ENCODE measurements around the gene IKZF5.

IKZF5 gene

GRCh38 chr10:123031124-123031523 lies 22.5 kb upstream of the IKZF5 start:
- no peaks in the 10 kb centered on the region for H3K27me3 ChIP-seq (ENCODE audit: control insufficient read depth, insufficient read depth, low read length)
- peaks cover 6% of the 10 kb centered on the region for H3K4me1 ChIP-seq (ENCODE audit: control insufficient read depth, insufficient read depth, low read length)
- H3K9me3 ChIP-seq (ENCODE audit: control insufficient read depth, insufficient read depth, low read length), result no peaks in the 10 kb centered on the region
- H3K4me3 ChIP-seq (ENCODE audit: low read depth, low read length), result no peak overlapping the region
- H3K9ac ChIP-seq (ENCODE audit: low read depth, low read length), result no peak overlapping the region
- H3K36me3 ChIP-seq (ENCODE audit: control insufficient read depth, insufficient read depth, low read length), result no peaks in the 10 kb centered on the region

GRCh38 chr10:123027861-123028260 lies 19.3 kb upstream of the IKZF5 start:
- no peaks in the 10 kb centered on the region for H3K36me3 ChIP-seq (ENCODE audit: control insufficient read depth, insufficient read depth, low read length)
- H3K9ac ChIP-seq (ENCODE audit: low read depth, low read length), result no peak overlapping the region
- H3K4me1 ChIP-seq (ENCODE audit: control insufficient read depth, insufficient read depth, low read length), result peaks cover 12% of the 10 kb centered on the region
- no peaks in the 10 kb centered on the region for H3K9me3 ChIP-seq (ENCODE audit: control insufficient read depth, insufficient read depth, low read length)
- H3K27me3 ChIP-seq (ENCODE audit: control insufficient read depth, insufficient read depth, low read length), result no peaks in the 10 kb centered on the region
- no peak overlapping the region for H3K4me3 ChIP-seq (ENCODE audit: low read depth, low read length)

- H3K27me3 ChIP-seq (ENCODE audit: control insufficient read depth, insufficient read depth, low read length), result no peaks in the 10 kb centered on the region
- no peak overlapping the region for H3K4me3 ChIP-seq (ENCODE audit: low read depth, low read length)
- H3K4me1 ChIP-seq (ENCODE audit: control insufficient read depth, insufficient read depth, low read length), result peaks cover 12% of the 10 kb centered on the region
- H3K9me3 ChIP-seq (ENCODE audit: control insufficient read depth, insufficient read depth, low read length), result no peaks in the 10 kb centered on the region
- no peak overlapping the region for H3K9ac ChIP-seq (ENCODE audit: low read depth, low read length)
- no peaks in the 10 kb centered on the region for H3K36me3 ChIP-seq (ENCODE audit: control insufficient read depth, insufficient read depth, low read length)
Measured at GRCh38 chr10:123026302-123026701, 17.7 kb upstream of the IKZF5 start.

- Histone ChIP-seq H3K4me3 (ENCODE audit: low read depth, low read length) (no peak overlapping the region), H3K27me3 (ENCODE audit: control insufficient read depth, insufficient read depth, low read length) (no peaks in the 10 kb centered on the region), H3K9ac (ENCODE audit: low read depth, low read length) (no peak overlapping the region), H3K4me1 (ENCODE audit: control insufficient read depth, insufficient read depth, low read length) (peaks cover 21% of the 10 kb centered on the region), H3K36me3 (ENCODE audit: control insufficient read depth, insufficient read depth, low read length) (no peaks in the 10 kb centered on the region), H3K9me3 (ENCODE audit: control insufficient read depth, insufficient read depth, low read length) (no peaks in the 10 kb centered on the region)
Measured at GRCh38 chr10:123024540-123024939, 15.9 kb upstream of the IKZF5 start.

DNA sequence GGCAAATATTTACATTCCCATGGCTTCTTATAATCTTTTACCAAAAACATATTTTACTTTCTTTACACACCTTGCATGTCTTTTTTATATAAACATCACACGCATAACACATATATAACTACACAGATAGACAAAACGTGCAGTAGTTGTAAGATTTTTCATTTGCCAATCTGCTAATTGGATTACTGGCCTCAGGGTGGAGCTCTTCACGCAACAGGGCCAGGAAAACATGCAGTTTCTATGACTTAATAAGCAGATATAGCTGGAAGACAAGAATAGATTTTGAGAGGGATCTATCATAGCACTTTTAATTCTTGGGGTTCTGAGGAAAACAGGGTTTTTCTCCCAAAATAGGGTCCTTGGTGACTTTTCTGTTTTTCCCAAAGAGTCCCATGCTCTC lies 12.9 kb upstream of the IKZF5 start:
- Histone ChIP-seq H3K36me3 (ENCODE audit: control insufficient read depth, insufficient read depth, low read length) (no peaks in the 10 kb centered on the region), H3K9ac (ENCODE audit: low read depth, low read length) (no peak overlapping the region), H3K4me1 (ENCODE audit: control insufficient read depth, insufficient read depth, low read length) (peaks cover 26% of the 10 kb centered on the region), H3K4me3 (ENCODE audit: low read depth, low read length) (no peak overlapping the region), H3K9me3 (ENCODE audit: control insufficient read depth, insufficient read depth, low read length) (no peaks in the 10 kb centered on the region), H3K27me3 (ENCODE audit: control insufficient read depth, insufficient read depth, low read length) (no peaks in the 10 kb centered on the region)

DNA sequence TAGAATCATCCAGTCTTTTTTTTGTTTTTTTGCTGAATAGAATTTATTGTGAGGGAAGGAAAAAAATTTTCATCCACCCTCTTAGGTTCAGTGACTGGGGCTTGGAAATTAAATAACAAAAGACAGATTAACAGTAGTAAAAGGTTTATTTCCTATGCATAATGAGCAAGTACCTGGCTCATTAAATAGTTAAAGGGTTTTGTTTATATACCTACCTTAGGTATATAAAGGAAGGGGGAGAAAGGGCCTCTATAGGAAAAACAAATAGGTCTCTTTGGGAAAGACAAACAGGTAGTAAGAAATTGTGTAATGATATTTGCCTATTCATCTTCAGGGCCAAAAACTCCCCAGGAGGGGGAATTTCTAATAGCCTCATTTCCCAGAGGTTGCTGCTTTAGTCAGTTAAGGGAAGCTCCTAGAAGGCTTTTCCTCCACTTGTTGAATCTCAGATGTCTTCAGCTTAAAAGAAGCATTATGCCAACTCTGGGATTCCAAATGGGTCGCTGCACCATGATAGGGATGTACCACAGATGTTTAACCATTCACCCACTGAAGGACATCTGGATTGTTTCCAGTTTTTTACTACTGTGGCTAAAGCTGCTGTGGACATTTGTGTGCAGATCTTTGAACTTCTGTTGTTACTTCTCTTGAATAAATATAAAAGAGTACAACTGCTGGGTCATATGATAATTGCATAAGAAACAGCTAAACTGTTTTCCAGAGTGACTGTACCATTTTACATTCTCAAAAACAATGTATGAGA lies 11.5 kb upstream of the IKZF5 start:
- Histone ChIP-seq H3K9ac (ENCODE audit: low read depth, low read length) (no peak overlapping the region), H3K4me1 (ENCODE audit: control insufficient read depth, insufficient read depth, low read length) (peaks cover 30% of the 10 kb centered on the region), H3K27me3 (ENCODE audit: control insufficient read depth, insufficient read depth, low read length) (no peaks in the 10 kb centered on the region), H3K9me3 (ENCODE audit: control insufficient read depth, insufficient read depth, low read length) (no peaks in the 10 kb centered on the region), H3K36me3 (ENCODE audit: control insufficient read depth, insufficient read depth, low read length) (no peaks in the 10 kb centered on the region), H3K4me3 (ENCODE audit: low read depth, low read length) (no peak overlapping the region)

- peaks cover 35% of the 10 kb centered on the region for H3K4me1 ChIP-seq (ENCODE audit: control insufficient read depth, insufficient read depth, low read length)
- no peak overlapping the region for H3K9ac ChIP-seq (ENCODE audit: low read depth, low read length)
- no peaks in the 10 kb centered on the region for H3K27me3 ChIP-seq (ENCODE audit: control insufficient read depth, insufficient read depth, low read length)
- H3K4me3 ChIP-seq (ENCODE audit: low read depth, low read length), result no peak overlapping the region
- H3K36me3 ChIP-seq (ENCODE audit: control insufficient read depth, insufficient read depth, low read length), result no peaks in the 10 kb centered on the region
- H3K9me3 ChIP-seq (ENCODE audit: control insufficient read depth, insufficient read depth, low read length), result no peaks in the 10 kb centered on the region
Measured at GRCh38 chr10:123019264-123019663, 10.7 kb upstream of the IKZF5 start.

DNA sequence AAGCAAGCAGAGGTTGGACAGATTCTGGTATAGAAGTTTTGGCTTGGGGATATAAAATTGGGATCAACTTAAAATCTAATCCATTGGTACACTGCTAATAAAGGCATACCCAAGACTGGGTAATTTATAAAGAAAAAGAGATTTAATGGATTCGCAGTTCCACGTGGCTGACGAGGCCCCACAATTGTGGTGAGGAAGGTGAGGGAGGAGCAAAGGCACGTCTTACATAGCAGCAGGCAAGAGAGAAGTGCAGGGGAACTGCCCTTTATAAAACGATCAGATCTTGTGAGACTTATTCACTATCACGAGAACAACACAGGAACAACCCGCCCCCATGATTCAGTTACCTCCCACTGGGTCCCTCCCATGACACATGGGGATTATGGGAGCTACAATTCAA lies 9.9 kb upstream of the IKZF5 start:
- no peaks in the 10 kb centered on the region for H3K27me3 ChIP-seq (ENCODE audit: control insufficient read depth, insufficient read depth, low read length)
- H3K9ac ChIP-seq (ENCODE audit: low read depth, low read length), result no peak overlapping the region
- H3K4me3 ChIP-seq (ENCODE audit: low read depth, low read length), result no peak overlapping the region
- no peaks in the 10 kb centered on the region for H3K36me3 ChIP-seq (ENCODE audit: control insufficient read depth, insufficient read depth, low read length)
- H3K4me1 ChIP-seq (ENCODE audit: control insufficient read depth, insufficient read depth, low read length), result peaks cover 31% of the 10 kb centered on the region
- H3K9me3 ChIP-seq (ENCODE audit: control insufficient read depth, insufficient read depth, low read length), result no peaks in the 10 kb centered on the region

DNA sequence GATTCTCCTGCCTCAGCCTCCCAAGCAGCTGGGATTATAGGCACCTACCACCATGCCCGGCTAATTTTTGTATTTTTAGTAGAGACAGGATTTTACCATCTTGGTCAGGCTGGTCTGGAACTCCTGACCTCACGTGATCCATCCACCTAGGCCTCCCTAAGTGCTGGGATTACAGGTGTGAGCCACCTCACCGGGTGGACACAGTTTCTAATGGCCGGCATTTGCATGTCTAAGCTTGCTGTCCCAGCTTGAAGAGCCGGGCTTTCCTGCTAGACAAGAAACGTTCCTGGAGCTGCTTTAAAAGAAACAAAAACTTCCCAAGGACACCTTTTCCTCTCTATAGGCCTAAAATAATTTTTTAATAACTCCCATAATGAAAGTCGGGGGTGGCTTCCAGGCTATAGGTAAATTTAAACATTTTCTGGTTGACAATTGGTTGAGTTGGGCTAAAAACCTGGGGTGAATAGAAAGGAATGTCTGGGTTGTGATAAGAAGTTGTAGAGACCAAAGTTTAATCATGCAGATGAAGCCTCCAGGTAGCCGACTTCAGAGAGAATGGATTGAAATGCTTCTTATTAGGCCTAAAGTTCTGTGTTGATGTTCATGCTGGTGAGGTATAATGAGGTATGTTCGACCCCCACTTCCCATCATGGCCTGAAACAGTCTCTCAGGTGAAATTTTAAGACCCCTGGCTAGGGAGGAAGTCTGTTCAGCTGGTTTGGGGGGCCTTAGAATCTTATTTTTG lies 9.0 kb upstream of the IKZF5 start:
- no peaks in the 10 kb centered on the region for H3K27me3 ChIP-seq (ENCODE audit: control insufficient read depth, insufficient read depth, low read length)
- no peaks in the 10 kb centered on the region for H3K9me3 ChIP-seq (ENCODE audit: control insufficient read depth, insufficient read depth, low read length)
- H3K4me3 ChIP-seq (ENCODE audit: low read depth, low read length), result no peak overlapping the region
- H3K9ac ChIP-seq (ENCODE audit: low read depth, low read length), result no peak overlapping the region
- peaks cover 30% of the 10 kb centered on the region for H3K4me1 ChIP-seq (ENCODE audit: control insufficient read depth, insufficient read depth, low read length)
- H3K36me3 ChIP-seq (ENCODE audit: control insufficient read depth, insufficient read depth, low read length), result no peaks in the 10 kb centered on the region

GRCh38 chr10:123016228-123016627 lies 7.6 kb upstream of the IKZF5 start:
- Histone ChIP-seq H3K36me3 (ENCODE audit: control insufficient read depth, insufficient read depth, low read length) (no peaks in the 10 kb centered on the region), H3K4me3 (ENCODE audit: low read depth, low read length) (no peak overlapping the region), H3K27me3 (ENCODE audit: control insufficient read depth, insufficient read depth, low read length) (peaks cover under 1% of the 10 kb centered on the region), H3K4me1 (ENCODE audit: control insufficient read depth, insufficient read depth, low read length) (peaks cover 30% of the 10 kb centered on the region), H3K9ac (ENCODE audit: low read depth, low read length) (no peak overlapping the region), H3K9me3 (ENCODE audit: control insufficient read depth, insufficient read depth, low read length) (no peaks in the 10 kb centered on the region)

DNA sequence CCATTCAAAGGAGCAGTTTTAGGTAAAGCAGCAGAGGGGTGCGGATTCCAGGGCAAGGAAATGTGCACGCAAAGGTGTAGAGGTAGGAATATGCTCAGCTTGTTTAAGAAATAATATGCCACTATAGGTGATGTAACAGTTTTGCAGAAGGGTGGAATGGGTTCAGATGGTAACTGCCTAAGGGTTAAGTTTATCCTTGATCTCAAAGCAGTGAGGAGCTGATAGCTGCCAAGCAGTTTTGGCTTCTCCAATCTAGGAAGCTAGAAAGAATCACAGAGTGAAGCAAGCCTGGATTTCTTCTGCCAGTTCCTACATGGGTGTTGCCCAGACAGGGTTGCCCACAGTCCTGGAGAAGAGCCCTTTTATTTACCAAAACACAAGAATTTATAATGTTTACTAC lies 6.2 kb upstream of the IKZF5 start:
- Histone ChIP-seq H3K36me3 (ENCODE audit: control insufficient read depth, insufficient read depth, low read length) (no peaks in the 10 kb centered on the region), H3K4me1 (ENCODE audit: control insufficient read depth, insufficient read depth, low read length) (peaks cover 23% of the 10 kb centered on the region), H3K4me3 (ENCODE audit: low read depth, low read length) (no peak overlapping the region), H3K9ac (ENCODE audit: low read depth, low read length) (no peak overlapping the region), H3K9me3 (ENCODE audit: control insufficient read depth, insufficient read depth, low read length) (no peaks in the 10 kb centered on the region), H3K27me3 (ENCODE audit: control insufficient read depth, insufficient read depth, low read length) (peaks cover 15% of the 10 kb centered on the region)

Measured in iPS-15b (cell line).